Amniotic epithelial cell (primary cell): ENCODE data around the gene LIPN.

Source experiments
- DNase-seq: peaks from one replicate; pipeline ENCODE4 v3.0.0-alpha.2; 2010; ENCODE audit warnings: low read depth

LIPN gene

GRCh38 chr10:88827671-88828070 is 67.9 kb downstream of the LIPN start:
- DNase-seq, result no peak

- DNase-seq, result no peak
Observed at GRCh38 chr10:88828310-88828709, 68.5 kb downstream of the LIPN start.
